Measurements from ENCODE around the gene FCN1.

FCN1 gene

DNA sequence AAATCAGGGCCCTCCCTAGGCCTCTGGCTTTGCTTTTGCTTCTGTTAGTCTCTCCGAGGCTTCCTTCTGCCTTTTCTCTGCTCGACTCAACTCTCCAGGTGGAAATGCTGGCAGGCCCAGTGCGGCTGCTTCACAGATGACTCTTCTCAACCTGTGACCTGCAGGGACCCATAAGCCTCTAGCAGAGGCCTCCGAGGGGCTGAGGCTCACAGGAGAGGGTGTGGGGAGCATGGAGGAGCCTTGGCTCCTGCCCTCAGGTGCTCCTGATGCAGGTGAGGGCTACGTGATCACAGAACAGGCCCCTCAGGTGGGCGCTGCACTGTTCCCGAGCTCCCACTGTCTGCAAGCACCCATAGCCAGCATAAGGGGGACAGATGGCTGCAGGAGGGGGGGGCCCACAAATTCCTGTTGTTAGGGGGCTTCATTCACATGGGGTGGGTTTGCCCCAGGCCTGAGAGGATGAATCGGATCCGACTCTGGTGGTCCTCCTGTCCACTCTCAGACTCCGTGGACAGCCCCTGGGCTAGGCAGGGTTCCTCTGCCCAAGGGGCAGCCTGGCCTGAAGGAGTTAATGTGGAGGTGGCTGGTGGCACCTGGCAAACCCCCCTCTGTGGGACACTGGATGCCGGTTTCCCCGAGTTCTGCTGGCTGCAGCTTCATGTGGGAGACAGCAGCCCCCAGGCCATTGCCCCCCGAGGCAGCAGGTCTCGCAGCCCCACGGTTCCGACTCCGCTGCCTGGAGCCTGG, 48.0 kb downstream of the FCN1 start:
- Histone ChIP-seq H3K36me3 (ENCODE audit: control insufficient read depth, insufficient read depth, low read length) (no peaks in the 10 kb centered on the region), H3K4me1 (no peaks in the 10 kb centered on the region), H3K4me2 (ENCODE audit: low read length) (no peak overlapping the region), H3K27me3 (ENCODE audit: control insufficient read depth, insufficient read depth, low read length) (no peaks in the 10 kb centered on the region), H3K9me3 (ENCODE audit: control insufficient read depth, low read length) (no peaks in the 10 kb centered on the region), H3K9ac (no peak overlapping the region), H3K79me2 (no peaks in the 10 kb centered on the region), H2AFZ (no peak overlapping the region), H3K4me3 (ENCODE audit: low read depth, low read length) (no peak overlapping the region), H3K27ac (no peak overlapping the region)
- TF ChIP-seq, protein P1, sequence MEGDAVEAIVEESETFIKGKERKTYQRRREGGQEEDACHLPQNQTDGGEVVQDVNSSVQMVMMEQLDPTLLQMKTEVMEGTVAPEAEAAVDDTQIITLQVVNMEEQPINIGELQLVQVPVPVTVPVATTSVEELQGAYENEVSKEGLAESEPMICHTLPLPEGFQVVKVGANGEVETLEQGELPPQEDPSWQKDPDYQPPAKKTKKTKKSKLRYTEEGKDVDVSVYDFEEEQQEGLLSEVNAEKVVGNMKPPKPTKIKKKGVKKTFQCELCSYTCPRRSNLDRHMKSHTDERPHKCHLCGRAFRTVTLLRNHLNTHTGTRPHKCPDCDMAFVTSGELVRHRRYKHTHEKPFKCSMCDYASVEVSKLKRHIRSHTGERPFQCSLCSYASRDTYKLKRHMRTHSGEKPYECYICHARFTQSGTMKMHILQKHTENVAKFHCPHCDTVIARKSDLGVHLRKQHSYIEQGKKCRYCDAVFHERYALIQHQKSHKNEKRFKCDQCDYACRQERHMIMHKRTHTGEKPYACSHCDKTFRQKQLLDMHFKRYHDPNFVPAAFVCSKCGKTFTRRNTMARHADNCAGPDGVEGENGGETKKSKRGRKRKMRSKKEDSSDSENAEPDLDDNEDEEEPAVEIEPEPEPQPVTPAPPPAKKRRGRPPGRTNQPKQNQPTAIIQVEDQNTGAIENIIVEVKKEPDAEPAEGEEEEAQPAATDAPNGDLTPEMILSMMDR (IDR thresholded peaks at IDR 0.05): no peak

DNA sequence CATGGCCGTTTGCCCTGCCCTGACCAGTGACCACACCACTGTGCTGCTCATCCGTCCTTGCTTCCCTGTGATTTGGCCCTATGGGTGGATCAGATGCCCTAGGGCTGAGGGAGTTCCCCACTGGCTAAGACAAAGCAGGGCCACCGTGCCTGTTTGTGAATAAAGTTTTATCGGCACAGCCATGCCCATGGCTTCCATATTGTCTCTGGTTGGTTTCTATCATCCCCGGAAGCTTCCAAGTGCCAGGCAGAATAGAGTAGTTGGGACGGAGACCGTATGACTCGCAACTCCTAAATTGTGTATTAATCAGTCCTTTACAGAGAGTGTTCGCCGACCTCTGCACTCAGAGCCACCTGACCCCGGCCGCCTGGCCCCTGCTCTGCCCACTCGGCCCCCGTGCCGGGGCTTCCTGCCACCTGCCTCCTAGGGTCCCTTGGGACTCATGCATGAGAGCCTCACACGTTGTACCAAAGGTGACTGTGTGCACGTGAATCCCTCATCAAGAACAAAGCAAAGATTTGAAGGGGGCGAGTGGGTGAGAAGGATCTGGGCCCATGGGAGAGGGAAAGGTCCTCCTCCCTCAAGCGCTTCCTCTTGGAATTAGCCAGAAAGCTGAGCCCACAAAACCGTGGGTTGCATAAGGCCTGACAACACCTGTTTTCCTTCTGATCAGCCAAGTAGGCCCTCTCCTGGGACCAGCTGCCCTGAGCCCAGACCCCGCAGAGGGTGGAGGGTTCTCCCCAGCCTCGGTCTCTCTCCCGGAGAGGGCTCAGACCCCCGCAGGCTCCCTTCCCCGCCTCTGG, 48.8 kb downstream of the FCN1 start:
- Histone ChIP-seq H3K36me3 (ENCODE audit: control insufficient read depth, insufficient read depth, low read length) (no peaks in the 10 kb centered on the region), H3K4me2 (ENCODE audit: low read length) (no peak overlapping the region), H3K79me2 (no peaks in the 10 kb centered on the region), H2AFZ (no peak overlapping the region), H3K9ac (no peak overlapping the region), H3K4me1 (no peaks in the 10 kb centered on the region), H3K27ac (no peak overlapping the region), H3K9me3 (ENCODE audit: control insufficient read depth, low read length) (no peaks in the 10 kb centered on the region), H3K27me3 (ENCODE audit: control insufficient read depth, insufficient read depth, low read length) (no peaks in the 10 kb centered on the region), H3K4me3 (ENCODE audit: low read depth, low read length) (no peak overlapping the region)
- TF ChIP-seq, protein P1 (IDR thresholded peaks at IDR 0.05): no peak

DNA sequence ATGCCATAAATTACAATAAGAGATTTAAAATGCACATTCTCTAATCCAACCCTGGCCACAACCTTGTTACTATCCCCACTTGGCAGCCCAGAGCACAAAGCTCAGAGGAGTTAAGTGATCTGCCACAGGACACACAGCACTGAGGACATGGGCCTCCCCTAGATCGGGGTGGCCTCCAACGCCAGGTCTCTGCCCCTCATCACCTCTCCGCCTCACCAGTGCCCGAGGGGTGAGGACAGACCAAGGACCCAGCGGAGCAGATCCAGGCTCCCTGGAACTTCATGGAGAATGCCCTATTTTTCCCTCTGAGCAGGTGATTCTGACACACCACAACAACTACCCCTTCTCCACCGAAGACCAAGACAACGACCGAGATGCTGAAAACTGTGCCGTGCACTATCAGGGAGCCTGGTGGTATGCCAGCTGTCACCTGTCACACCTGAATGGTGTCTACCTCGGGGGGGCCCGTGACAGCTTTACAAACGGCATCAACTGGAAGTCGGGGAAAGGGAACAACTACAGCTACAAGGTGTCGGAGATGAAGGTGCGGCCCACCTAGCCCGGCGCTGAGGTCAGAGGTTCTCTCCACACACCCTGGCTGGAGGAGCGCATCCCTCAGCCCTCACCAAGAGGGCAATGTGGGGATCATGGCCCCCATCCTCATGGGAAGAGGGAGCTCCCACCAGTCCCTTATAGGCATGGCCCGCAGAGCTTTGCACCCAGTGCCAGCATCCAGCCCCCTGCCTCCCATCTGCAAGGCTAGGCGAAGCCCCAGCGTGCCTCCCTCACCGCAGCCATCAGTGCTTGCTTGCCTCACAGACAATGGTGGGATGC, 49.6 kb downstream of the FCN1 start:
- TF ChIP-seq, protein P1 (IDR thresholded peaks at IDR 0.05): no peak
- Histone ChIP-seq H3K4me2 (ENCODE audit: low read length) (no peak overlapping the region), H3K4me3 (ENCODE audit: low read depth, low read length) (no peak overlapping the region), H3K9ac (no peak overlapping the region), H3K27me3 (ENCODE audit: control insufficient read depth, insufficient read depth, low read length) (no peaks in the 10 kb centered on the region), H2AFZ (no peak overlapping the region), H3K9me3 (ENCODE audit: control insufficient read depth, low read length) (no peaks in the 10 kb centered on the region), H3K36me3 (ENCODE audit: control insufficient read depth, insufficient read depth, low read length) (no peaks in the 10 kb centered on the region), H3K4me1 (no peaks in the 10 kb centered on the region), H3K79me2 (no peaks in the 10 kb centered on the region), H3K27ac (no peak overlapping the region)

DNA sequence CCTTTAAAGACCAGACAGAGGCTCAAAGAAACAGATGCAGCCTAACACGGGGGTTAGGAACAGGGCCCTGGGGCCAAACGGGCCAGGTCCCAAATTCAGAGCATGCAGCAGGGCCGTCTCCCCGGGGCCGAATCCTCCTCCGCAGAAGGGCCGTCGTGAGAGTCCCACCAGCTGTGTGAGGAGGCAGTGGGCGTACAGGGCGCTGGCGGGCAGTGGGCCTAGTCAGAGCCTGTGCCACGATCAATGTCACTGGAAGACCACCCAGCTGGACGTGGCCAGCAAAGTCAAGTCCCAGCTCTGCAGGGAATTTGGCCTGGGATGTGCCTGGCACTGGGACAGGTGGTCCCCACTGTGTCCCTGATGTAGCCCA, 52.9 kb downstream of the FCN1 start:
- no peak overlapping the region for H3K9ac ChIP-seq
- H2AFZ ChIP-seq: no peak overlapping the region
- no peak overlapping the region for H3K27ac ChIP-seq
- no peaks in the 10 kb centered on the region for H3K27me3 ChIP-seq (ENCODE audit: control insufficient read depth, insufficient read depth, low read length)
- H3K4me2 ChIP-seq (ENCODE audit: low read length): no peak overlapping the region
- TF ChIP-seq, protein P1 (IDR thresholded peaks at IDR 0.05): no peak
- no peak overlapping the region for H3K4me3 ChIP-seq (ENCODE audit: low read depth, low read length)
- no peaks in the 10 kb centered on the region for H3K36me3 ChIP-seq (ENCODE audit: control insufficient read depth, insufficient read depth, low read length)
- no peaks in the 10 kb centered on the region for H3K79me2 ChIP-seq
- no peaks in the 10 kb centered on the region for H3K9me3 ChIP-seq (ENCODE audit: control insufficient read depth, low read length)
- no peaks in the 10 kb centered on the region for H3K4me1 ChIP-seq
